Right lobe of liver (tissue), 4 donors: Measurements from ENCODE around the gene SLC29A3.

Experiments
- POLR2A ChIP-seq: fragments of 450-650 bp; IDR thresholded peaks from one replicate; pipeline ENCODE4 v1.6.1; 2017; ENCODE audit warnings: antibody characterized with exemption, mild to moderate bottlenecking
- TF ChIP-seq, protein P1 (sequence below), 4 donors: fragments of 200-600 bp in 3 of 4; fragments of 450-650 bp in 1 of 4; IDR thresholded peaks; one replicate each; pipeline versions ENCODE4 v1.5.1 to v1.8.0; 2016 to 2022; ENCODE audit warnings: antibody characterized with exemption in 4 of 4, mild to moderate bottlenecking in 2 of 4
- donor health status: DM: no; HTN: no; CAD: no.
- donor health status: DM: no; HTN: no; CAD: no.
- donor health status: DM: no; HTN: yes; CAD: no.

DNA sequence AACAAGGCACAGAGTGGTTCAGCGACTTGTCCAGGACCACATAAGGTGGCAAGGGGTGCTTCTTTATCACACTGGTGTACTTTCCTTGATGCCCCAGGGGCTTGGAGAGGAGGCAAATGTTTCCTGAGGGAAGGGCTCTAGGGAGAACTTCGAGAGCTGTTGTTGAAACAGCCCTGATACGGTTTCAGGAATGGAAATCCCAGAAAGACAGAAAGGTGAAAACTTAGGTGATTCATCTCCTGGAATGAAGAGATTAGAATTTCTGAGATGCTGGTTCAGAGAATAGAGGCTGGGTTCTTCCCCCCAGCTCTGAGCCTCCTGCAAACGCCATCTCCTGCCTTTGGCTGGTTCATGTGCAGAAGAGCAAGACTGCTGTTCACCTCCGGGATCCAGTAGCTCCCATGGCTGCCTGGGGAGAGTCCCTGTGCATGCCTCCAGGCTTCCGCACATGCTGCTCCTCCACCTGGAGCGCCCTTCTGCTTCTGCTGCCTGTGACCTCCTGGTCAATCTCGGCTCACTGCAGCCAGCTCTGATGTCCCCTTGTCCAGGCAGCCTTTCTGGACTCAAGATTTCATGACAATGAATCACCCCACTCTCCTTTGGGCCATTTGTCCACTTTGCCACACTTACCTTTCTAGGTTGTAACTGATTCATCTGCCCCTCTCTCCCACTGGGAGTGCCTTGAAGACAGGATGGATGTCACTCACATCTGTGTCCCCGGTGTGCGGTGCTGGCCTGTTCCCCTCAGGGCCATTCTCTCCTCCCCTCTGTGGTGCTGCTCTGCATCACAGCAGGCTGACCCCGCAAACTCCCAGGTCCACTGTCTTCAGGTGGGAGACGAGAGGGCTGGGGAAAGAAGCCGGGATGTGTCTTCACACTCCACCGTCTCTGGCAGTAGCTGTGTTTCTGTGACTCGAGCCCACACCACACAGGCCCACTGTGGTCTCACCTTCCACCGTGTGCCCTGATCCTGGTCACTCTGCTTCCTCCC lies 74.0 kb downstream of the SLC29A3 start:
- TF ChIP-seq, protein P1, sequence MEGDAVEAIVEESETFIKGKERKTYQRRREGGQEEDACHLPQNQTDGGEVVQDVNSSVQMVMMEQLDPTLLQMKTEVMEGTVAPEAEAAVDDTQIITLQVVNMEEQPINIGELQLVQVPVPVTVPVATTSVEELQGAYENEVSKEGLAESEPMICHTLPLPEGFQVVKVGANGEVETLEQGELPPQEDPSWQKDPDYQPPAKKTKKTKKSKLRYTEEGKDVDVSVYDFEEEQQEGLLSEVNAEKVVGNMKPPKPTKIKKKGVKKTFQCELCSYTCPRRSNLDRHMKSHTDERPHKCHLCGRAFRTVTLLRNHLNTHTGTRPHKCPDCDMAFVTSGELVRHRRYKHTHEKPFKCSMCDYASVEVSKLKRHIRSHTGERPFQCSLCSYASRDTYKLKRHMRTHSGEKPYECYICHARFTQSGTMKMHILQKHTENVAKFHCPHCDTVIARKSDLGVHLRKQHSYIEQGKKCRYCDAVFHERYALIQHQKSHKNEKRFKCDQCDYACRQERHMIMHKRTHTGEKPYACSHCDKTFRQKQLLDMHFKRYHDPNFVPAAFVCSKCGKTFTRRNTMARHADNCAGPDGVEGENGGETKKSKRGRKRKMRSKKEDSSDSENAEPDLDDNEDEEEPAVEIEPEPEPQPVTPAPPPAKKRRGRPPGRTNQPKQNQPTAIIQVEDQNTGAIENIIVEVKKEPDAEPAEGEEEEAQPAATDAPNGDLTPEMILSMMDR (IDR thresholded peaks at IDR 0.05): no peak
- TF ChIP-seq POLR2A: no peak
